Motor neuron (in vitro differentiated cells): ENCODE results near the gene LARP6. TPM values are rescaled to one million over a fixed set of nuclear protein-coding genes. Genes with fewer than 3 reads are reported as not detected.
A peak's percentile ranks its signal among the peaks of the same experiment; 100 is the strongest.

Experiments used
- ATAC-seq, 8 experiments: fragments of 200-7000 bp; cut with Tn5 transposase; replicated peaks in 6 of 8; 2 replicates each; pipeline ENCODE4 v1.8.0; 2021; ENCODE audit warnings: mild to moderate bottlenecking in 8 of 8, moderate library complexity in 8 of 8
- H3K27ac ChIP-seq, 2 donors: fragments of 250-450 bp; sonication (Bioruptor Pico); 2 replicates each; pipeline ENCODE4 v1.9.0; 2021; ENCODE audit warnings: antibody characterized with exemption in 2 of 2, mild to moderate bottlenecking in 2 of 2, moderate library complexity in 1 of 2
- H3K4me1 ChIP-seq, 2 donors: fragments of 250-450 bp; sonication (Bioruptor Pico); replicated peaks in 1 of 2; 2 replicates each; pipeline ENCODE4 v1.6.1; 2021; ENCODE audit warnings: antibody characterized with exemption in 2 of 2, mild to moderate bottlenecking in 2 of 2, moderate library complexity in 1 of 2
- H3K4me3 ChIP-seq, 5 donors: fragments of 250-450 bp; sonication (Bioruptor Pico); 2 replicates each; pipeline ENCODE4 v1.9.0; 2021; ENCODE audit warnings: antibody characterized with exemption in 5 of 5, mild to moderate bottlenecking in 5 of 5, moderate library complexity in 4 of 5
- WGBS, 10 experiments: fragments of 450-650 bp; shearing (Covaris generic); methylation state at CpG; one replicate each; pipeline ENCODE4 v1.0.0; 2022; 5-methylcytosine and 5-hydroxymethylcytosine counted together
- in situ Hi-C, 9 experiments: fragments of 400-800 bp; cut with MboI; loops; one replicate each; pipeline ENCODE4 v1.15.0; 2021; ENCODE audit warnings: low sequenced_read_pairs in 9 of 9, low pct_unique_long_range_greater_than_20kb in 2 of 9; ENCODE audit not compliant: unreplicated experiment in 9 of 9
- total RNA-seq, 8 experiments: library from RNA; unstranded; fragments of 300-600 nt; gene quantifications; 2 replicates each; pipeline versions ENCODE4 v1.2.3 to v1.2.4, GENCODE V29; 2022

The LARP6 gene
- total RNA-seq, 8 experiments from 2014 or later: 13.9 to 38.5 (median 17.5) TPM

- ATAC-seq: peak in 4 of 8 experiments; percentile 23 to 94 (median 89)
- Histone ChIP-seq H3K4me1 (no peaks in the 10 kb centered on the region), H3K27ac (no peak overlapping the region), H3K4me3 (no peak overlapping the region)
- WGBS, 10 experiments: 35 to 100% (median 86%) methylated on average over 1 to 9 of the region's 9 CpGs
- in situ Hi-C loops: no loop called here
Observed at GRCh38 chr15:70833861-70834765, 19.8 kb downstream of the LARP6 start.

DNA sequence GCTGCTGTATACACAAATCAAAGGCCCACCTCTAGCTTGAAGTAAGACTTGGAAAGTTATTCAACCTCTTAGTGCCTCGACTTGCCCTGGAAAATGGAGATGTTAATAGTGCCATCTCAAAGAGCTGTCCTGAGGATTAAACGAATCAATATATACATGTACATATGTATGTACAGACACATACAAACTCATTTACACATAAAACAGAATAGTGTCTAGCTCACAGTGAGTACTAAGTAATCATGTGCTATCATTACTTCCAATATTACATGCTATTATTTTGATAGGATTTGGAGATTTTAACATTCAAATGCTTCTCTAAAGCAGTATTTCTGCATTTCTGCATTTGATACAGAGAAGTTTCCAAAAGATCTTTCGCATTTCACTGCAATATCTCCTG lies 20.5 kb downstream of the LARP6 start:
- in situ Hi-C loops: no loop called here

DNA sequence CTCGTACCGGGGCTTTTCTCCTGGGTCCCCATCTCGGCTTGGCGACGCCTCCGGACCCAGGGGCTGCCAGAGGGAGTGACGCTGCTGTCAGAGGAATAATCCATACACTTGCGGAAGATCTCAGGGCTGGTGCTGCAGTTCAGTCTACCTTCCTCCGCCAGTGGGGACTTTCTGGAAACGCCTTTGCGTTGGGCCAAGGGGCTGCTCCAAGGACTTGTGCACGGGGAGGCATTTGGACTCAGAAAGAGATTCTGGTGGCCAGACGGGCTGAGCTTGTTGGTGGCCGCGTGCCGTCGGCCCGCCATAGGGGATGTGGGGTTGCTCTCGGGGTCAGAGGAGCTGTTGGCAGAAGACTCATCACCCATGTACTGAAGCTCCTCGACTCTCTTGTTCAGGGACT lies 21.8 kb downstream of the LARP6 start:
- Histone ChIP-seq H3K4me3 (no peak overlapping the region), H3K27ac (no peak overlapping the region), H3K4me1 (no peaks in the 10 kb centered on the region)
- ATAC-seq: no peak
- in situ Hi-C loops: no loop called here
- WGBS, 10 experiments: 93 to 96% methylated on average over 9 to 12 of the region's 20 CpGs; no CpG with 5 or more reads in 8 of the 10 experiments

More for the DNA sequence above, 20.5 kb downstream of the LARP6 start:
- Histone ChIP-seq H3K4me1 (no peaks in the 10 kb centered on the region), H3K27ac (no peak overlapping the region), H3K4me3 (no peak overlapping the region)
- WGBS, 10 experiments: 33 to 100% (median 80%) methylated on average over 1 to 3 of the region's 3 CpGs; no CpG with 5 or more reads in 2 of the 10 experiments
- ATAC-seq: peak in 3 of 8 experiments; percentile 46 to 73 (median 52)

- Histone ChIP-seq H3K4me1 (no peaks in the 10 kb centered on the region), H3K27ac (no peak overlapping the region), H3K4me3 (no peak overlapping the region)
- in situ Hi-C loops: no loop called here
- no peak for ATAC-seq
- WGBS, 10 experiments: 50 to 100% (median 86%) methylated on average over 1 to 6 of the region's 6 CpGs; no CpG with 5 or more reads in 1 of the 10 experiments
Observed at GRCh38 chr15:70831094-70831911, 22.7 kb downstream of the LARP6 start.

GRCh38 chr15:70830615-70831014 lies 23.3 kb downstream of the LARP6 start:
- no peak overlapping the region for H3K4me3 ChIP-seq
- in situ Hi-C loops: no loop called here
- H3K4me1 ChIP-seq: no peaks in the 10 kb centered on the region
- H3K27ac ChIP-seq: no peak overlapping the region
- 0 to 100% (median 50%) methylated on average over 1 to 2 of the region's 2 CpGs; no CpG with 5 or more reads in 5 of the 10 experiments for WGBS, 10 experiments
- no peak for ATAC-seq

DNA sequence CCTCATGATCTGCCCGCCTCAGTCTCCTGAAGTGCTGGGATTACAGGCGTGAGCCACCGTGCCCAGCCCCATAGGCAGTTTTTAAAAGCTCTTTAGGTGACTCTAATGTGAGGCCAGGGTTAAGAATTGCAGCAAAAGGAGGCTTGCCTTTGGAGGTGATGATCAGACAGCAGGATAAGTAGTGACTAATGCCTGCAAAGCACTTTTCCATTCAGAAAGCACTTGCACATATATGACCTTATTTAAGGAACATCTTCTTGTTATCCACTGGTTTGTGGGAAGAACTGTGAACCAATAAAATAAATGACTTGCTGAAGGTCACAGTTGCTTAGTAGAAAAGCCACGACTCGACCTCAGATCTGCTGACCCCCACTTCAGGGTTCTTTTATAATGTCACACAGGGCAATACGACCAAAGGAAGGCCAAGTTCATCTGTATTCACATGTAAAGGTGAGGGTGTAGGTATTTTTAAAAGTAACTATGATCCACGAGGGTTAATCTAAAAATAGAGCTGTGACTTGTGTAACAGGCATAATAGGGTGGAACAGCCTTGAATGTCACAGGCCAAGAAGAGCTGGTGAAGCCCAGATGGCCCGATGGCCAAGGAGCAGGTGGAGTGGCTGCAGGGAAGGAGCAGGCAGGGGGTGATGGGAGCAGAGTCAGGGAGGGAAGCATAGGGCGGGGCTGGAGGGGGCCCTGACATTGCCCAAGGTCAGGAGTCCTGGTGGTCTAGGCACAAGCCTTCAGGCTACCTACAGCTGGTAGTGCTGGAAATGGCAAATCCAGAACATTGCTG lies 24.4 kb downstream of the LARP6 start:
- Histone ChIP-seq H3K4me3 (no peak overlapping the region), H3K4me1 (no peaks in the 10 kb centered on the region), H3K27ac (no peak overlapping the region)
- WGBS, 10 experiments: 40 to 100% (median 74%) methylated on average over 1 to 8 of the region's 9 CpGs; no CpG with 5 or more reads in 1 of the 10 experiments
- ATAC-seq: no peak
- in situ Hi-C loops: no loop called here

GRCh38 chr15:70827721-70828120 lies 26.2 kb downstream of the LARP6 start:
- Histone ChIP-seq H3K4me1 (no peaks in the 10 kb centered on the region), H3K27ac (no peak overlapping the region), H3K4me3 (no peak overlapping the region)
- no peak for ATAC-seq
- in situ Hi-C loops: no loop called here
- 19 to 100% (median 83%) methylated on average over 1 to 6 of the region's 6 CpGs; no CpG with 5 or more reads in 1 of the 10 experiments for WGBS, 10 experiments

- no peak overlapping the region for H3K27ac ChIP-seq
- H3K4me3 ChIP-seq: no peak overlapping the region
- ATAC-seq: peak in 3 of 8 experiments; percentile 68 to 94 (median 90)
- H3K4me1 ChIP-seq: no peaks in the 10 kb centered on the region
- in situ Hi-C loops: no loop called here
- WGBS, 10 experiments: 0 to 92% (median 40%) methylated on average over 1 to 3 of the region's 3 CpGs; no CpG with 5 or more reads in 1 of the 10 experiments
Observed at GRCh38 chr15:70826634-70827033, 27.3 kb downstream of the LARP6 start.

DNA sequence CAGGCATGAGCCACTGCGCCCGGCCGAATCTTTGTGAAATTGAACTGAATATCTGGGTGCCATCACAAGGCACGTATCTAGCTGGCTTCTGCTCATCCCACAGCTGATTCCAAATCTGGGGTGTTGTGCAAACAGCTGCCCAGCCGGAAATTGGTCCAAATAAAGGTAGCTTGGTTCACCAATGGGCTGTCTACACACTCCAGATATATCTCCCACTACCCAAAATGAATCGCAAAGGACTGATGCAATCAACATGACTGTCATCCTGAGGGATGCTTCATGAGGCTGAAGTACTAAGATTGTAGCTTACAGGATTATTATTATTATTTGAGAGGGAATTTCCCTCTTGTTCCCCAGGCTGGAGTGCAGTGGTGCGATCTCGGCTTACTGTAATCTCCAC lies 28.1 kb downstream of the LARP6 start:
- H3K4me3 ChIP-seq: no peak overlapping the region
- H3K4me1 ChIP-seq: no peaks in the 10 kb centered on the region
- ATAC-seq: no peak
- no peak overlapping the region for H3K27ac ChIP-seq
- WGBS, 10 experiments: 20 to 100% (median 99%) methylated on average over 1 to 5 of the region's 8 CpGs; no CpG with 5 or more reads in 6 of the 10 experiments
- in situ Hi-C loops: no loop called here

- no peak overlapping the region for H3K4me3 ChIP-seq
- ATAC-seq: no peak
- WGBS, 10 experiments: 2 to 93% (median 75%) methylated on average over 3 to 5 of the region's 5 CpGs
- H3K27ac ChIP-seq: no peak overlapping the region
- H3K4me1 ChIP-seq: no peaks in the 10 kb centered on the region
- in situ Hi-C loops: no loop called here
Observed at GRCh38 chr15:70823196-70823595, 30.8 kb downstream of the LARP6 start.

DNA sequence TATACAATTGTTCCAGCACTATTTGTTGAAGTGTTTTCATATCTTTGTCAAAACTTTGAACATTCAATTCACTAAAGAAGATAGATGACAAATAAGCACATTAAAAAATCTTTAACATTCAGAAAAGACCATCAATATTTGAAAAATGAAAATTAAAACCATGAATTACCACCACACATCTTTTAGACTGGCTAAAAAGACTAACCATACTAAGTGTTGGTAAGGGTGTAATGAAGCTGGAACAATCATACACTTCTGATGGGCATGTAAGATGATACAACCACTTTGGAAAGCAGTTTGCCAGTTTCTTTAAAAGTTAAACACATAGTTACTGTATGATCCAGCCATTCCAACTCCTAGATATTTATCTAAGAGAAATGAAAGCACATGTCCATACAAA lies 33.7 kb downstream of the LARP6 start:
- H3K4me3 ChIP-seq: no peak overlapping the region
- no peaks in the 10 kb centered on the region for H3K4me1 ChIP-seq
- ATAC-seq: no peak
- in situ Hi-C loops: no loop called here
- no peak overlapping the region for H3K27ac ChIP-seq

DNA sequence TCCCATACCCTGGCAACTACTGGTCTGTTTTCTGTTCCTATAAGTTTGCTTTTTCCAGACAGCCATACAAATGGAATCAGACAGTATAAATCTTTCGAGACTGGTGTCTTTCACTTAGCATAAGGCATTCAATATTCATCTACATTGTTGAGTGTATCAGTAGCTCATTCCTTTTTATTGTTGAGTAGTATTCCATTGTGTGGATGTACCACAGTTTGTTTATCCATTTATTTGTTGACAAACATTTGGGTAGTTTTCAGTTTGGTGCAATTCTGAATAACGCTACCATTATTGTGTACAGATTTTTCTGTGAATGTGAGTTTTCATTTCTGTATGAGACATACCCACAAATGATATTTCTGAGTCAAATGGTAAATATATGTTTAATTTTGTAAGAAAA lies 35.4 kb downstream of the LARP6 start:
- H3K4me1 ChIP-seq: no peaks in the 10 kb centered on the region
- ATAC-seq: no peak
- no peak overlapping the region for H3K27ac ChIP-seq
- in situ Hi-C loops: no loop called here
- no peak overlapping the region for H3K4me3 ChIP-seq
- 78 to 100% (median 85%) methylated on average over 1 to 2 of the region's 2 CpGs; no CpG with 5 or more reads in 4 of the 10 experiments for WGBS, 10 experiments

GRCh38 chr15:70817266-70817665 lies 36.7 kb downstream of the LARP6 start:
- Histone ChIP-seq H3K27ac (no peak overlapping the region), H3K4me3 (no peak overlapping the region), H3K4me1 (no peaks in the 10 kb centered on the region)
- in situ Hi-C loops: no loop called here
- no peak for ATAC-seq
